HepG2 (cell line): ENCODE measurements around the gene TNFRSF13B. TPM values are rescaled to one million over a fixed set of nuclear protein-coding genes. Genes with fewer than 3 reads are reported as not detected.

ENCODE experiments used
- ATAC-seq: fragments of 200-7000 bp; cut with Tn5 transposase; 3 replicates; pipeline ENCODE4 v1.9.1; 2020; ENCODE audit warnings: mild to moderate bottlenecking, moderate library complexity
- BruUV-seq: library from RNA; stranded (reverse); fragments of 400-500 nt; replicated peaks from 2 replicates; lab custom pipeline; 2021; lab: Mats Ljungman, UMichigan
- CTCF ChIA-PET: fragments of 300-600 bp; formaldehyde crosslinking; extraction: SDS; loops from one replicate; lab custom pipeline; 2021; ENCODE audit warnings: low total read pairs, inconsistent platforms, low intra/inter-chr PET ratio; lab: Yijun Ruan, JAX
- POLR2A ChIA-PET: fragments of 350-600 bp; sonication (Branson Sonifier 250); formaldehyde crosslinking; loops from one replicate; lab custom pipeline; 2020; ENCODE audit warnings: antibody characterized with exemption, inconsistent platforms; lab: Yijun Ruan, JAX
- DNase-seq: peaks from one replicate; pipeline ENCODE4 v3.0.0-alpha.2; 2015; ENCODE audit warnings: low spot score
- FAIRE-seq: peaks from 3 replicates; lab custom pipeline; 2011; peaks lifted over from hg19 to GRCh38; lab: Jason Lieb, UNC
- H2AFZ ChIP-seq: one replicate; pipeline ENCODE4 v1.6.1; 2011; ENCODE audit warnings: low read length, inconsistent platforms
- H3K27ac ChIP-seq: fragments of 300-600 bp; 3 replicates; pipeline ENCODE4 v1.8.0; 2011; ENCODE audit warnings: mixed run types, mild to moderate bottlenecking, mixed read lengths, low read length, inconsistent platforms; ENCODE audit not compliant: insufficient read depth; ENCODE audit errors: extremely low read length
- H3K27me3 ChIP-seq, 2 experiments: fragments of 200-600 bp in 1 of 2; 2 replicates in 1 of 2; 3 replicates in 1 of 2; pipeline versions ENCODE4 v1.6.0 to v1.8.0; 2011; ENCODE audit warnings: low read length in 2 of 2, mild to moderate bottlenecking in 2 of 2, moderate library complexity in 2 of 2, inconsistent platforms in 1 of 2; ENCODE audit not compliant: insufficient read depth in 2 of 2, control insufficient read depth in 1 of 2
- H3K36me3 ChIP-seq, 2 experiments: fragments of 200-600 bp in 1 of 2; replicated peaks in 1 of 2; 2 replicates in 1 of 2; 3 replicates in 1 of 2; pipeline versions ENCODE4 v1.5.1 to v1.8.0; 2011; ENCODE audit warnings: low read length in 2 of 2, inconsistent platforms in 1 of 2; ENCODE audit not compliant: insufficient read depth in 2 of 2, control insufficient read depth in 1 of 2
- H3K4me1 ChIP-seq: 2 replicates; pipeline ENCODE4 v1.5.1; 2012; ENCODE audit warnings: low read length, inconsistent platforms; ENCODE audit not compliant: insufficient read depth
- H3K4me2 ChIP-seq: 2 replicates; pipeline ENCODE4 v1.6.0; 2011; ENCODE audit warnings: low read depth, low read length, inconsistent platforms
- H3K4me3 ChIP-seq, 3 experiments: fragments of 200-600 bp in 1 of 3; sonication (generic), shearing (Covaris generic) in 1 of 3; replicated peaks in 1 of 3; 2 replicates each; pipeline ENCODE4 v1.5.1; 2011 to 2016; ENCODE audit warnings: low read length in 3 of 3, inconsistent platforms in 2 of 3, low read depth in 2 of 3, mild to moderate bottlenecking in 2 of 3, control low read depth in 1 of 3, mixed read lengths in 1 of 3; ENCODE audit not compliant: insufficient read depth in 1 of 3
- H3K79me2 ChIP-seq: one replicate; pipeline ENCODE4 v1.6.1; 2011; ENCODE audit warnings: low read length, inconsistent platforms; ENCODE audit not compliant: insufficient read depth
- H3K9ac ChIP-seq: 2 replicates; pipeline ENCODE4 v1.6.0; 2011; ENCODE audit warnings: mild to moderate bottlenecking, low read depth, low read length, inconsistent platforms; ENCODE audit not compliant: insufficient read depth
- H3K9me3 ChIP-seq: 2 replicates; pipeline ENCODE4 v1.5.1; 2012; ENCODE audit warnings: mild to moderate bottlenecking, low read length
- H4K20me1 ChIP-seq: 2 replicates; pipeline ENCODE4 v1.6.0; 2011; ENCODE audit warnings: inconsistent platforms, mild to moderate bottlenecking, low read length, moderate library complexity; ENCODE audit not compliant: insufficient read depth
- ARID5B ChIP-seq: IDR thresholded peaks from 2 replicates; pipeline ENCODE4 v1.4.0; 2020; ENCODE audit warnings: mild to moderate bottlenecking, missing genetic modification reagents
- ARNTL ChIP-seq: sonication (generic); formaldehyde crosslinking; IDR thresholded peaks from 2 replicates; pipeline ENCODE4 v1.4.0; 2020; ENCODE audit warnings: mild to moderate bottlenecking, missing genetic modification reagents
- ELF4 ChIP-seq: sonication (generic); formaldehyde crosslinking; IDR thresholded peaks from 2 replicates; pipeline ENCODE4 v1.5.0; 2020; ENCODE audit warnings: missing genetic modification reagents, mild to moderate bottlenecking, moderate library complexity, borderline replicate concordance
- ETS1 ChIP-seq: sonication (generic); formaldehyde crosslinking; IDR thresholded peaks from 2 replicates; pipeline ENCODE4 v1.4.0; 2020; ENCODE audit warnings: missing genetic modification reagents
- FOXK1 ChIP-seq: sonication (generic); formaldehyde crosslinking; IDR thresholded peaks from 2 replicates; pipeline ENCODE4 v1.4.0; 2020; ENCODE audit warnings: low read depth, missing genetic modification reagents, borderline replicate concordance
- HMG20B ChIP-seq: conservative IDR thresholded peaks from 2 replicates; pipeline ENCODE4 v1.6.1; 2016; ENCODE audit warnings: missing genetic modification reagents, missing compliant biosample characterization
- IRF9 ChIP-seq: sonication (generic); formaldehyde crosslinking; IDR thresholded peaks from 2 replicates; pipeline ENCODE4 v1.8.0; 2022; ENCODE audit warnings: missing genetic modification reagents, mild to moderate bottlenecking, borderline replicate concordance
- JUND ChIP-seq: sonication (generic); formaldehyde crosslinking; IDR thresholded peaks from 2 replicates; pipeline ENCODE4 v1.8.0; 2022; ENCODE audit warnings: mild to moderate bottlenecking, missing genetic modification reagents
- MEIS2 ChIP-seq: sonication (generic); formaldehyde crosslinking; IDR thresholded peaks from 2 replicates; pipeline ENCODE4 v1.9.0; 2021; ENCODE audit warnings: mild to moderate bottlenecking, missing genetic modification reagents
- POGZ ChIP-seq: sonication (generic); formaldehyde crosslinking; IDR thresholded peaks from 2 replicates; pipeline ENCODE4 v1.4.0; 2020; ENCODE audit warnings: mild to moderate bottlenecking, missing genetic modification reagents
- SMC3 ChIP-seq: IDR thresholded peaks from 2 replicates; pipeline ENCODE4 v1.6.1; 2011; ENCODE audit warnings: low read length, improper control_type of control experiment
- TBL1XR1 ChIP-seq: fragments of 150-350 bp; IDR thresholded peaks from 2 replicates; pipeline ENCODE4 v1.6.1; 2014; ENCODE audit warnings: borderline replicate concordance, low read length; ENCODE audit not compliant: partially characterized antibody
- ZC3H13 ChIP-seq: sonication (generic); formaldehyde crosslinking; IDR thresholded peaks from 2 replicates; pipeline ENCODE4 v1.8.1; 2023; ENCODE audit warnings: mild to moderate bottlenecking, missing genetic modification reagents, moderate library complexity
- ZMAT5 ChIP-seq: sonication (generic); formaldehyde crosslinking; IDR thresholded peaks from 2 replicates; pipeline ENCODE4 v1.5.0; 2020; ENCODE audit warnings: mild to moderate bottlenecking, low read depth, missing genetic modification reagents, borderline replicate concordance
- ZNF431 ChIP-seq: sonication (generic); formaldehyde crosslinking; IDR thresholded peaks from 2 replicates; pipeline ENCODE4 v1.9.0; 2022; ENCODE audit warnings: missing genetic modification reagents, low read depth, mild to moderate bottlenecking, borderline replicate concordance
- ZNF552 ChIP-seq: sonication (generic); formaldehyde crosslinking; IDR thresholded peaks from 2 replicates; pipeline ENCODE4 v1.9.0; 2022; ENCODE audit warnings: missing genetic modification reagents, mild to moderate bottlenecking, borderline replicate concordance
- ZNF629 ChIP-seq: sonication (generic); formaldehyde crosslinking; conservative IDR thresholded peaks from 2 replicates; pipeline ENCODE4 v1.5.0; 2020; ENCODE audit warnings: missing genetic modification reagents
- ZNF678 ChIP-seq: sonication (generic); formaldehyde crosslinking; IDR thresholded peaks from 2 replicates; pipeline ENCODE4 v1.4.0; 2020; ENCODE audit warnings: mild to moderate bottlenecking, missing genetic modification reagents
- WGBS: methylation state at CpG from one replicate; pipeline ENCODE4 v1.1.6; 2017; ENCODE audit warnings: low lambda C conversion rate; 5-methylcytosine and 5-hydroxymethylcytosine counted together
- in situ Hi-C: cut with HindIII; loops from 2 replicates; pipeline ENCODE4 v1.10.0; 2017; ENCODE audit warnings: low pct_unique_long_range_greater_than_20kb; ENCODE audit not compliant: extremely low pct_ligation_motif_present
- intact Hi-C: fragments of 100-400 bp; cut with micrococcal nuclease; formaldehyde crosslinking; loops from one replicate; pipeline ENCODE4 v1.10.0; 2022; ENCODE audit not compliant: unreplicated experiment
- polyA plus RNA-seq, 8 experiments: library from polyadenylated mRNA; depleted of rRNA in 3 of 8; stranded (reverse) in 7 of 8; unstranded in 1 of 8; fragments of >200 nt; fragmentation: Illumina TruSeq in 4 of 8; extraction: Trizol in 4 of 8; gene quantifications; 2 replicates each; pipeline versions ENCODE4 v1.2.1 to v1.2.3, GENCODE V29; 2011 to 2016; ENCODE audit warnings: low read depth in 4 of 8, missing spikeins in 1 of 8, mixed read lengths in 1 of 8; ENCODE audit not compliant: insufficient read depth in 1 of 8
- total RNA-seq, 5 experiments: library from RNA; depleted of rRNA; stranded (reverse); fragments of >200 nt; fragmentation: Illumina TruSeq; extraction: Trizol; gene quantifications; 2 replicates each; pipeline ENCODE4 v1.2.3, GENCODE V29; 2016; ENCODE audit warnings: low read depth in 1 of 5

Gene TNFRSF13B
- total and polyA plus RNA-seq, 2 of the 13 experiments (the other 11 are each of a cell fraction or from before 2014, with no cell fraction given) = not detected

GRCh38 chr17:16989953-16990860 lies 18.3 kb upstream of the TNFRSF13B start:
- intact Hi-C loops = no loop called here
- FAIRE-seq (no peak), ATAC-seq (no peak)
- TF ChIP-seq ARID5B (CRISPR knock-in tag) (no peak), ZNF431 (CRISPR knock-in tag) (no peak), ETS1 (CRISPR knock-in tag) (no peak), SMC3 (no peak), JUND (CRISPR knock-in tag) (no peak), POGZ (CRISPR knock-in tag) (no peak), ELF4 (CRISPR knock-in tag) (no peak), TBL1XR1 (no peak), FOXK1 (CRISPR knock-in tag) (no peak), ZNF678 (CRISPR knock-in tag) (no peak), HMG20B (CRISPR knock-in tag) (no peak), ARNTL (CRISPR knock-in tag) (no peak), ZNF552 (CRISPR knock-in tag) (no peak), ZNF629 (CRISPR knock-in tag) (no peak), MEIS2 (no peak), ZC3H13 (no peak), ZMAT5 (no peak), IRF9 (no peak)

More at GRCh38 chr17:16989953-16990860, 18.3 kb upstream of the TNFRSF13B start:
- Histone ChIP-seq H4K20me1 (no peaks in the 10 kb centered on the region), H3K36me3 (no peaks in the 10 kb centered on the region), H2AFZ (no peak overlapping the region), H3K9me3 (no peaks in the 10 kb centered on the region), H3K4me1 (no peaks in the 10 kb centered on the region), H3K4me2 (no peak overlapping the region), H3K27ac (no peak overlapping the region), H3K79me2 (no peaks in the 10 kb centered on the region), H3K27me3 (peaks cover 0 to 4% of the 10 kb centered on the region in 2 experiments; a peak in 2 of 5 replicates), H3K4me3 (no peak overlapping the region), H3K9ac (no peak overlapping the region)
- in situ Hi-C loops = loop anchor here (5.0 kb wide), 1 partner anchor 68 kb away; no protein-coding TSS in a partner anchor
- 44% methylated on average over 6 of the region's 11 CpGs for WGBS
- ChIA-PET POLR2A (no interaction called here), CTCF (no interaction called here)
- no peak for DNase-seq
- no TSS peak for BruUV-seq
